T-helper 2 cell treated with Interferon-gamma antibody and Interleukin-4, amounts not matched to agents 5 μg/mL and 100 μg/mL, for 36 hours (primary cell): ENCODE measurements around the gene HTR1E.
"Not testable (repeated sequence)": the region's sequence is repeated elsewhere in the genome, so short reads cannot be mapped to it uniquely, and the experiment has no call there.

Source experiments
- DNase-seq: peaks from one replicate; pipeline ENCODE4 v3.0.0; 2021; ENCODE audit warnings: low spot score
- H3K27ac Mint-ChIP-seq: one replicate; pipeline ENCODE4 v1.8.0; 2021; ENCODE audit warnings: mild to moderate bottlenecking, mixed read lengths
- H3K27me3 Mint-ChIP-seq: one replicate; pipeline ENCODE4 v1.8.0; 2021; ENCODE audit warnings: low read depth, mixed read lengths
- H3K36me3 Mint-ChIP-seq: one replicate; pipeline ENCODE4 v1.8.0; 2021; ENCODE audit warnings: low read depth, mixed read lengths
- H3K4me1 Mint-ChIP-seq: one replicate; pipeline ENCODE4 v1.8.0; 2021; ENCODE audit warnings: low read depth, mixed read lengths
- H3K4me3 Mint-ChIP-seq: one replicate; pipeline ENCODE4 v1.8.0; 2022; ENCODE audit warnings: mild to moderate bottlenecking, moderate library complexity, mixed read lengths
- H3K9me3 Mint-ChIP-seq: one replicate; pipeline ENCODE4 v1.8.0; 2021; ENCODE audit warnings: mixed read lengths

The HTR1E gene

GRCh38 chr6:86952991-86953390 lies 15.7 kb downstream of the HTR1E start:
- Mint-ChIP-seq H3K4me3 (no peak overlapping the region), H3K9me3 (no peaks in the 10 kb centered on the region), H3K27me3 (no peaks in the 10 kb centered on the region), H3K4me1 (no peaks in the 10 kb centered on the region), H3K27ac (no peak overlapping the region), H3K36me3 (no peaks in the 10 kb centered on the region)
- DNase-seq: no peak

- no peak overlapping the region for H3K4me3 Mint-ChIP-seq
- H3K36me3 Mint-ChIP-seq: no peaks in the 10 kb centered on the region
- no peaks in the 10 kb centered on the region for H3K4me1 Mint-ChIP-seq
- DNase-seq: no peak
- H3K9me3 Mint-ChIP-seq: no peaks in the 10 kb centered on the region
- no peak overlapping the region for H3K27ac Mint-ChIP-seq
- no peaks in the 10 kb centered on the region for H3K27me3 Mint-ChIP-seq
Measured at GRCh38 chr6:86959656-86960055, 22.3 kb downstream of the HTR1E start.

GRCh38 chr6:86961455-86962200 lies 24.3 kb downstream of the HTR1E start:
- H3K4me3 Mint-ChIP-seq: no peak overlapping the region
- no peak for DNase-seq
- no peak overlapping the region for H3K27ac Mint-ChIP-seq
- no peaks in the 10 kb centered on the region for H3K36me3 Mint-ChIP-seq
- H3K27me3 Mint-ChIP-seq: no peaks in the 10 kb centered on the region
- no peaks in the 10 kb centered on the region for H3K4me1 Mint-ChIP-seq
- H3K9me3 Mint-ChIP-seq: no peaks in the 10 kb centered on the region

GRCh38 chr6:86963352-86963751 lies 26.0 kb downstream of the HTR1E start:
- Mint-ChIP-seq H3K9me3 (no peaks in the 10 kb centered on the region), H3K36me3 (no peaks in the 10 kb centered on the region), H3K27ac (no peak overlapping the region), H3K4me3 (no peak overlapping the region), H3K27me3 (no peaks in the 10 kb centered on the region), H3K4me1 (no peaks in the 10 kb centered on the region)
- DNase-seq: no peak

- H3K36me3 Mint-ChIP-seq: no peaks in the 10 kb centered on the region
- no peaks in the 10 kb centered on the region for H3K4me1 Mint-ChIP-seq
- H3K27me3 Mint-ChIP-seq: no peaks in the 10 kb centered on the region
- H3K27ac Mint-ChIP-seq: no peak overlapping the region
- DNase-seq: no peak
- no peak overlapping the region for H3K4me3 Mint-ChIP-seq
- no peaks in the 10 kb centered on the region for H3K9me3 Mint-ChIP-seq
Measured at GRCh38 chr6:86964029-86964579, 26.8 kb downstream of the HTR1E start.

- Mint-ChIP-seq H3K27ac (no peak overlapping the region), H3K4me3 (no peak overlapping the region), H3K4me1 (no peaks in the 10 kb centered on the region), H3K9me3 (no peaks in the 10 kb centered on the region), H3K27me3 (no peaks in the 10 kb centered on the region), H3K36me3 (no peaks in the 10 kb centered on the region)
- DNase-seq: no peak
Measured at GRCh38 chr6:86966271-86966670, 28.9 kb downstream of the HTR1E start.

GRCh38 chr6:86969573-86969972 lies 32.2 kb downstream of the HTR1E start:
- H3K4me1 Mint-ChIP-seq: no peaks in the 10 kb centered on the region
- H3K36me3 Mint-ChIP-seq: no peaks in the 10 kb centered on the region
- DNase-seq: no peak
- no peak overlapping the region for H3K27ac Mint-ChIP-seq
- H3K4me3 Mint-ChIP-seq: no peak overlapping the region
- H3K27me3 Mint-ChIP-seq: no peaks in the 10 kb centered on the region
- H3K9me3 Mint-ChIP-seq: no peaks in the 10 kb centered on the region

GRCh38 chr6:86973088-86973487 lies 35.8 kb downstream of the HTR1E start:
- H3K36me3 Mint-ChIP-seq: no peaks in the 10 kb centered on the region
- no peaks in the 10 kb centered on the region for H3K27me3 Mint-ChIP-seq
- no peaks in the 10 kb centered on the region for H3K9me3 Mint-ChIP-seq
- no peaks in the 10 kb centered on the region for H3K4me1 Mint-ChIP-seq
- DNase-seq: no peak
- no peak overlapping the region for H3K27ac Mint-ChIP-seq
- H3K4me3 Mint-ChIP-seq: no peak overlapping the region

GRCh38 chr6:86978251-86978650 lies 40.9 kb downstream of the HTR1E start:
- Mint-ChIP-seq H3K4me1 (no peaks in the 10 kb centered on the region), H3K27ac (no peak overlapping the region), H3K36me3 (no peaks in the 10 kb centered on the region), H3K27me3 (no peaks in the 10 kb centered on the region), H3K4me3 (no peak overlapping the region), H3K9me3 (no peaks in the 10 kb centered on the region)
- no peak for DNase-seq

- no peaks in the 10 kb centered on the region for H3K36me3 Mint-ChIP-seq
- no peak for DNase-seq
- no peak overlapping the region for H3K27ac Mint-ChIP-seq
- H3K4me3 Mint-ChIP-seq: no peak overlapping the region
- no peaks in the 10 kb centered on the region for H3K4me1 Mint-ChIP-seq
- H3K9me3 Mint-ChIP-seq: no peaks in the 10 kb centered on the region
- no peaks in the 10 kb centered on the region for H3K27me3 Mint-ChIP-seq
Measured at GRCh38 chr6:87001494-87001893, 64.2 kb downstream of the HTR1E start.

GRCh38 chr6:87002391-87002790 lies 65.1 kb downstream of the HTR1E start:
- not testable (repeated sequence) for DNase-seq, H3K36me3 Mint-ChIP-seq, H3K27ac Mint-ChIP-seq, H3K4me3 Mint-ChIP-seq, H3K27me3 Mint-ChIP-seq, H3K9me3 Mint-ChIP-seq, H3K4me1 Mint-ChIP-seq

- H3K27me3 Mint-ChIP-seq, H3K36me3 Mint-ChIP-seq, H3K4me1 Mint-ChIP-seq, H3K9me3 Mint-ChIP-seq, H3K27ac Mint-ChIP-seq, DNase-seq, H3K4me3 Mint-ChIP-seq: not testable (repeated sequence)
Measured at GRCh38 chr6:87006541-87006940, 69.2 kb downstream of the HTR1E start.

- H3K27ac Mint-ChIP-seq, H3K4me3 Mint-ChIP-seq, H3K36me3 Mint-ChIP-seq, DNase-seq, H3K4me1 Mint-ChIP-seq, H3K9me3 Mint-ChIP-seq, H3K27me3 Mint-ChIP-seq: not testable (repeated sequence)
Measured at GRCh38 chr6:87009581-87009980, 72.3 kb downstream of the HTR1E start.

GRCh38 chr6:87012035-87012434 lies 74.7 kb downstream of the HTR1E start:
- Mint-ChIP-seq H3K27me3 (no peaks in the 10 kb centered on the region), H3K4me1 (no peaks in the 10 kb centered on the region), H3K9me3 (no peaks in the 10 kb centered on the region), H3K4me3 (no peak overlapping the region), H3K36me3 (no peaks in the 10 kb centered on the region), H3K27ac (no peak overlapping the region)
- no peak for DNase-seq

GRCh38 chr6:87012743-87013142 lies 75.4 kb downstream of the HTR1E start:
- Mint-ChIP-seq H3K27me3 (no peaks in the 10 kb centered on the region), H3K4me1 (no peaks in the 10 kb centered on the region), H3K9me3 (no peaks in the 10 kb centered on the region), H3K4me3 (no peak overlapping the region), H3K36me3 (no peaks in the 10 kb centered on the region), H3K27ac (no peak overlapping the region)
- DNase-seq: no peak
